Gastrocnemius medialis (tissue), 4 donors: ENCODE data around the gene COA5. TPM values are rescaled to one million over a fixed set of nuclear protein-coding genes. Genes with fewer than 3 reads are reported as not detected.

Experiments used
- ATAC-seq, 2 donors: fragments of 150-250 bp; one replicate each; pipeline ENCODE4 v1.9.1; 2016
- DNase-seq, 2 donors: peaks; one replicate each; pipeline ENCODE4 v3.0.0-alpha.2; 2019
- H3K27ac ChIP-seq, 4 donors: fragments of 200-600 bp; sonication (generic); 1 replicate in 1 of 4; 2 replicates in 3 of 4; pipeline ENCODE4 v1.5.1; 2016 to 2018; ENCODE audit warnings: mild to moderate bottlenecking in 2 of 4, moderate library complexity in 1 of 4
- H3K27me3 ChIP-seq, 3 donors: fragments of 200-600 bp; sonication (generic) in 2 of 3; 1 replicate in 1 of 3; 2 replicates in 2 of 3; pipeline versions ENCODE4 v1.5.1 to v1.6.0; 2016 to 2019; ENCODE audit warnings: mild to moderate bottlenecking in 1 of 3, moderate library complexity in 1 of 3
- H3K36me3 ChIP-seq, 2 donors: fragments of 200-600 bp; sonication (generic) in 1 of 2; one replicate each; pipeline ENCODE4 v1.5.1; 2017 to 2018
- H3K4me1 ChIP-seq, 2 donors: fragments of 200-600 bp; sonication (generic) in 1 of 2; one replicate each; pipeline ENCODE4 v1.5.1; 2016 to 2017; ENCODE audit warnings: mild to moderate bottlenecking in 2 of 2
- H3K4me3 ChIP-seq, 4 donors: fragments of 200-600 bp; sonication (generic) in 3 of 4; 1 replicate in 1 of 4; 2 replicates in 3 of 4; pipeline ENCODE4 v1.5.1; 2016 to 2019; ENCODE audit warnings: mild to moderate bottlenecking in 2 of 4
- H3K9me3 ChIP-seq, 3 donors: fragments of 200-600 bp; sonication (generic) in 2 of 3; 1 replicate in 1 of 3; 2 replicates in 2 of 3; pipeline ENCODE4 v1.5.1; 2016 to 2019
- CTCF ChIP-seq, 5 experiments: fragments of 450-650 bp in 3 of 5; fragments of 200-600 bp in 2 of 5; sonication (generic) in 2 of 5; IDR thresholded peaks in 4 of 5; conservative IDR thresholded peaks in 1 of 5; 1 replicate in 4 of 5; 2 replicates in 1 of 5; pipeline ENCODE4 v1.5.1; 2016 to 2019; ENCODE audit warnings: antibody characterized with exemption in 5 of 5, mild to moderate bottlenecking in 3 of 5, moderate library complexity in 3 of 5
- POLR2A ChIP-seq, 2 donors: fragments of 450-650 bp; IDR thresholded peaks; one replicate each; pipeline ENCODE4 v1.6.1; 2017; ENCODE audit warnings: antibody characterized with exemption in 2 of 2, mild to moderate bottlenecking in 2 of 2, moderate library complexity in 2 of 2
- in situ Hi-C, 4 donors: fragments of 200-750 bp; cut with MboI; loops; one replicate each; pipeline versions ENCODE4 v1.15.0 to v1.8.0; 2017; ENCODE audit warnings: low sequenced_read_pairs in 4 of 4
- intact Hi-C: fragments of 100-400 bp; cut with DNase I; formaldehyde crosslinking; loops from one replicate; pipeline ENCODE4 v1.15.1; 2023; ENCODE audit warnings: low total_unique reads
- total RNA-seq, 4 donors: library from RNA; depleted of rRNA; stranded (reverse); fragments of >200 nt; gene quantifications; one replicate each; pipeline versions ENCODE4 v1.1.0 to v1.2.3, GENCODE V29; 2016

Gene COA5
- total RNA-seq, 4 donors from 2014 or later = 26.1 to 45.1 (median 31.0) TPM

- no peak for DNase-seq
- Histone ChIP-seq H3K36me3 (no peaks in the 10 kb centered on the region), H3K4me3 (no peak overlapping the region), H3K4me1 (no peaks in the 10 kb centered on the region), H3K27me3 (no peaks in the 10 kb centered on the region), H3K9me3 (no peaks in the 10 kb centered on the region), H3K27ac (no peak overlapping the region)
- no peak for ATAC-seq
- intact Hi-C loops (loop anchor here (1.0 to 5.0 kb wide), 2 partner anchors 187 to 417 kb away; no protein-coding TSS in a partner anchor), in situ Hi-C loops (loop anchor here (5.0 to 25.0 kb wide), 4 partner anchors 187 to 837 kb away; partner anchors contain the start of gene REV1 (in 1 of the 4))
- TF ChIP-seq CTCF (IDR thresholded peaks at IDR 0.05 in 4 of 5, conservative IDR thresholded peaks at IDR 0.05 in 1 of 5) = no peak
- no peak for TF ChIP-seq POLR2A (IDR thresholded peaks at IDR 0.05)
These were observed 41.7 kb upstream of the COA5 start for GRCh38 chr2:98649992-98650375.

- TF ChIP-seq CTCF (IDR thresholded peaks at IDR 0.05 in 4 of 5, conservative IDR thresholded peaks at IDR 0.05 in 1 of 5) (peak; percentile 94 to 99 (median 96)), POLR2A (IDR thresholded peaks at IDR 0.05) (no peak)
- Histone ChIP-seq H3K27me3 (no peaks in the 10 kb centered on the region), H3K4me1 (no peaks in the 10 kb centered on the region), H3K4me3 (no peak overlapping the region), H3K27ac (no peak overlapping the region), H3K36me3 (no peaks in the 10 kb centered on the region), H3K9me3 (no peaks in the 10 kb centered on the region)
- peak; percentile 39 to 69 for DNase-seq
- peak; percentile 93 to 94 for ATAC-seq
- intact Hi-C loops = loop anchor here (1.0 to 5.0 kb wide), 2 partner anchors 188 to 418 kb away; no protein-coding TSS in a partner anchor
- in situ Hi-C loops = loop anchor here in 3 of 4 donors (5.0 to 25.0 kb wide), 4 partner anchors 188 to 838 kb away; partner anchors contain the start of gene REV1 (in 1 of the 3)
These were observed 41.1 kb upstream of the COA5 start for GRCh38 chr2:98649135-98649991.

- H3K27ac ChIP-seq = no peak overlapping the region
- no peaks in the 10 kb centered on the region for H3K36me3 ChIP-seq
- TF ChIP-seq POLR2A (IDR thresholded peaks at IDR 0.05) (no peak), CTCF (IDR thresholded peaks at IDR 0.05 in 4 of 5, conservative IDR thresholded peaks at IDR 0.05 in 1 of 5) (no peak)
- intact Hi-C loops (loop anchor here (5.0 kb wide), 1 partner anchor 419 kb away; no protein-coding TSS in a partner anchor), in situ Hi-C loops (loop anchor here in 3 of 4 donors (5.0 to 25.0 kb wide), 4 partner anchors 189 to 839 kb away; partner anchors contain the start of gene REV1 (in 1 of the 3))
- no peaks in the 10 kb centered on the region for H3K4me1 ChIP-seq
- H3K4me3 ChIP-seq = no peak overlapping the region
- no peaks in the 10 kb centered on the region for H3K27me3 ChIP-seq
- H3K9me3 ChIP-seq = no peaks in the 10 kb centered on the region
- no peak for DNase-seq
- no peak for ATAC-seq
These were observed 40.1 kb upstream of the COA5 start for GRCh38 chr2:98648451-98648850.

GRCh38 chr2:98647636-98648035 is 39.3 kb upstream of the COA5 start:
- intact Hi-C loops (loop anchor here (5.0 kb wide), 1 partner anchor 420 kb away; no protein-coding TSS in a partner anchor), in situ Hi-C loops (loop anchor here in 3 of 4 donors (5.0 to 25.0 kb wide), 4 partner anchors 190 to 840 kb away; partner anchors contain the start of gene REV1 (in 1 of the 3))
- Histone ChIP-seq H3K36me3 (no peaks in the 10 kb centered on the region), H3K27ac (no peak overlapping the region), H3K27me3 (no peaks in the 10 kb centered on the region), H3K9me3 (no peaks in the 10 kb centered on the region), H3K4me3 (no peak overlapping the region), H3K4me1 (no peaks in the 10 kb centered on the region)
- DNase-seq = no peak
- ATAC-seq = no peak
- TF ChIP-seq POLR2A (IDR thresholded peaks at IDR 0.05) (no peak), CTCF (IDR thresholded peaks at IDR 0.05 in 4 of 5, conservative IDR thresholded peaks at IDR 0.05 in 1 of 5) (no peak)
